Measurements from ENCODE around the gene EDEM2. TPM values are rescaled to one million over a fixed set of nuclear protein-coding genes. Genes with fewer than 3 reads are reported as not detected.
"Not testable (repeated sequence)": the region's sequence is repeated elsewhere in the genome, so short reads cannot be mapped to it uniquely, and the experiment has no call there.

Gene EDEM2
- polyA plus RNA-seq, 1 experiment = 28.3 TPM

DNA sequence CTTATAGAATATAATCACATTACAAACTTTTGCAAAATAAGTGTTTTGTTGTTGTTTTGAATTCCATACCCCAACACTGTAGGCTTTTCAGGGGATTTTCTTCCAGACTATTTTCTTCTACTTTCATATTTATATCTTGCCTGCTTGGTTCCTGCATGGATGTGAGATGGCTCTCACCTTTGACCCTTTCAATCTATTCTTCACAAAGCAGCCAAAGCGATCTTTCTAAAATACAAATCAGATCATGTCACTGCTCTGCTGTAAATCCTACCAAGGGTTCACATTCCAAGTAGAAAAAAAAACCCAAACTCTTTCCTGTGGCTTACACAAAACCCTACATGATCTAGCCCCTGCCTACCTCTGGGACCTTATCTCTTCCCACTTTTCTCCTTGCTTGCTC, 29.5 kb downstream of the EDEM2 start:
- Histone ChIP-seq H3K27ac (ENCODE audit: low read depth, low read length) (peak overlapping the region; percentile 49), H3K27me3 (ENCODE audit: control insufficient read depth, insufficient read depth, low read length) (no peaks in the 10 kb centered on the region), H3K4me3 (ENCODE audit: low read depth, low read length) (no peak overlapping the region), H3K9me3 (ENCODE audit: control insufficient read depth, insufficient read depth, low read length) (no peaks in the 10 kb centered on the region)
- CTCF ChIA-PET = interaction anchor here (0.5 to 1.6 kb wide), 4 partner anchors 22 to 322 kb away, joined by 3 to 15 read pairs (median 3); no protein-coding TSS in a partner anchor
- no peak for DNase-seq (ENCODE audit: low read depth, low spot score)
- TF ChIP-seq, protein P1, sequence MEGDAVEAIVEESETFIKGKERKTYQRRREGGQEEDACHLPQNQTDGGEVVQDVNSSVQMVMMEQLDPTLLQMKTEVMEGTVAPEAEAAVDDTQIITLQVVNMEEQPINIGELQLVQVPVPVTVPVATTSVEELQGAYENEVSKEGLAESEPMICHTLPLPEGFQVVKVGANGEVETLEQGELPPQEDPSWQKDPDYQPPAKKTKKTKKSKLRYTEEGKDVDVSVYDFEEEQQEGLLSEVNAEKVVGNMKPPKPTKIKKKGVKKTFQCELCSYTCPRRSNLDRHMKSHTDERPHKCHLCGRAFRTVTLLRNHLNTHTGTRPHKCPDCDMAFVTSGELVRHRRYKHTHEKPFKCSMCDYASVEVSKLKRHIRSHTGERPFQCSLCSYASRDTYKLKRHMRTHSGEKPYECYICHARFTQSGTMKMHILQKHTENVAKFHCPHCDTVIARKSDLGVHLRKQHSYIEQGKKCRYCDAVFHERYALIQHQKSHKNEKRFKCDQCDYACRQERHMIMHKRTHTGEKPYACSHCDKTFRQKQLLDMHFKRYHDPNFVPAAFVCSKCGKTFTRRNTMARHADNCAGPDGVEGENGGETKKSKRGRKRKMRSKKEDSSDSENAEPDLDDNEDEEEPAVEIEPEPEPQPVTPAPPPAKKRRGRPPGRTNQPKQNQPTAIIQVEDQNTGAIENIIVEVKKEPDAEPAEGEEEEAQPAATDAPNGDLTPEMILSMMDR (IDR thresholded peaks at IDR 0.05; ENCODE audit: low read depth, low read length) = no peak
- POLR2A ChIA-PET = interaction anchor here (1.9 kb wide), 1 partner anchor 21 kb away, joined by 3 read pairs; no protein-coding TSS in a partner anchor

DNA sequence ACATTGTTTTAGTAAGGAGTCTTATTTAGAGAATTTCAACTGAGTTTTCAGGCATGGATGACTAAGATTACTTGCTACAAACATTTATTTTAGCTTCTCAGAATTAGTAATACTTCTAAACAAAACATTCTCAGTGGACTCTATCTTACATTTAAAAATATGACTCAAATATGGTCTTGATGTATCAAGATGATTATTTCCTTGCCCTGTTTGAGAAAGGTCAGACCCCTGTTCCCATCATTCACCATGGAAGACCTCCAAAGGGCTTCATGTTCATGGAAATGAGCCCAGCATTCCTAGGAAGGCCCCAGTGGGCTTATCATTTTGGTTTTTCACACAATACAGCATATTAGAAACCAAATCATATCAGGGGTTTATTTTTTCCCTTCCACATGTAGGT, 29.9 kb downstream of the EDEM2 start:
- no peaks in the 10 kb centered on the region for H3K9me3 ChIP-seq (ENCODE audit: control insufficient read depth, insufficient read depth, low read length)
- peak overlapping the region; percentile 66 for H3K27ac ChIP-seq (ENCODE audit: low read depth, low read length)
- no peaks in the 10 kb centered on the region for H3K27me3 ChIP-seq (ENCODE audit: control insufficient read depth, insufficient read depth, low read length)
- DNase-seq (ENCODE audit: low read depth, low spot score) = no peak
- ChIA-PET POLR2A (interaction anchor here (0.6 to 1.9 kb wide), 2 partner anchors 11 to 21 kb away, joined by 3 to 4 read pairs; no protein-coding TSS in a partner anchor), CTCF (interaction anchor here (1.6 kb wide), 1 partner anchor 21 kb away, joined by 15 read pairs; no protein-coding TSS in a partner anchor)
- H3K4me3 ChIP-seq (ENCODE audit: low read depth, low read length) = no peak overlapping the region
- TF ChIP-seq, protein P1 (IDR thresholded peaks at IDR 0.05; ENCODE audit: low read depth, low read length) = no peak

DNA sequence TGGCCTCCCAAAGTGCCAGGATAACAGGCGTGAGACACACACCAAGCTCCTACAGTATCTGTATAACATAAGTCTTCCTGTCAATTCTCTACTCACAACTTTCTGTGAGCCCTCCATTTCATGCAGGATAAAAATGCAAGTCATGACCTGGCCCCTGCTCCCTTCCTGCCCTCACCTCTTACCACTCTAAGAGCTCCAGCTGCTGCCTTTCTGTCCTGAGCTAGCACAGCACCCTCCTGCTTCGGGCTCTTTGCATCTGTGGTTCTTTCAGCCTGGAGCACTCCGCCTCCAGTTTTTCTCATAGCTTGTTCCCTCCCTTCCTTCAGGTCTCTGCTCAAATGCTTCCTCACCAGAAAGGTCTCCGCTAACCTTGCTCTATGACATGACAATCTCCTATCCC, 30.9 kb downstream of the EDEM2 start:
- H3K9me3 ChIP-seq (ENCODE audit: control insufficient read depth, insufficient read depth, low read length) = no peaks in the 10 kb centered on the region
- no peak overlapping the region for H3K27ac ChIP-seq (ENCODE audit: low read depth, low read length)
- ChIA-PET POLR2A (interaction anchor here (1.1 to 1.9 kb wide), 2 partner anchors 20 to 162 kb away, joined by 3 read pairs; partner anchors contain the start of gene MMP24OS), CTCF (interaction anchor here (1.6 kb wide), 1 partner anchor 20 kb away, joined by 15 read pairs; no protein-coding TSS in a partner anchor)
- H3K4me3 ChIP-seq (ENCODE audit: low read depth, low read length) = no peak overlapping the region
- H3K27me3 ChIP-seq (ENCODE audit: control insufficient read depth, insufficient read depth, low read length) = no peaks in the 10 kb centered on the region
- no peak for DNase-seq (ENCODE audit: low read depth, low spot score)
- TF ChIP-seq, protein P1 (IDR thresholded peaks at IDR 0.05; ENCODE audit: low read depth, low read length) = no peak

DNA sequence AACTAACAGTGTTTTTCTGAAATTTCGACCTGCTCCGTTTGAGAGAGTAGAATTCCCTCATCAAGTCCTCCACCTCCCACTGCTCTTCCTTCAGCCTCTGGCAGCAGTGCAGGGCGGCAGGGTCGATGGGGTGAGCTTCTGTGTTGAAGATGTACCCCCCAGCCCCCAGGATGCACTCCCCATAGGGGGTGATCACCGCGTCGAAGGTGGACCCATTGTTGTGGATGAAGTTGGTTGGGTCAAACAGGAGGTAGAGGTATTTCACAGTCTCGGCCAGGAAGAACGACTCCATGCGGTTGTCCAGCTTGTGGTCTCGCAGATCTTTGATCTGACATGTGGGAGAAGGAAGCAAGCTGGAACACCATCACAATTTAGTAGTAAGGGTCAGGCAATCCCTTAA, 31.5 kb downstream of the EDEM2 start:
- no peak overlapping the region for H3K27ac ChIP-seq (ENCODE audit: low read depth, low read length)
- CTCF ChIA-PET = interaction anchor here (1.0 kb wide), 1 partner anchor 19 kb away, joined by 8 read pairs; no protein-coding TSS in a partner anchor
- TF ChIP-seq, protein P1 (IDR thresholded peaks at IDR 0.05; ENCODE audit: low read depth, low read length) = no peak
- POLR2A ChIA-PET = interaction anchor here (0.6 to 1.9 kb wide), 3 partner anchors 19 to 162 kb away, joined by 3 read pairs; partner anchors contain the start of gene MMP24OS
- no peak overlapping the region for H3K4me3 ChIP-seq (ENCODE audit: low read depth, low read length)
- no peaks in the 10 kb centered on the region for H3K9me3 ChIP-seq (ENCODE audit: control insufficient read depth, insufficient read depth, low read length)
- no peaks in the 10 kb centered on the region for H3K27me3 ChIP-seq (ENCODE audit: control insufficient read depth, insufficient read depth, low read length)
- no peak for DNase-seq (ENCODE audit: low read depth, low spot score)

DNA sequence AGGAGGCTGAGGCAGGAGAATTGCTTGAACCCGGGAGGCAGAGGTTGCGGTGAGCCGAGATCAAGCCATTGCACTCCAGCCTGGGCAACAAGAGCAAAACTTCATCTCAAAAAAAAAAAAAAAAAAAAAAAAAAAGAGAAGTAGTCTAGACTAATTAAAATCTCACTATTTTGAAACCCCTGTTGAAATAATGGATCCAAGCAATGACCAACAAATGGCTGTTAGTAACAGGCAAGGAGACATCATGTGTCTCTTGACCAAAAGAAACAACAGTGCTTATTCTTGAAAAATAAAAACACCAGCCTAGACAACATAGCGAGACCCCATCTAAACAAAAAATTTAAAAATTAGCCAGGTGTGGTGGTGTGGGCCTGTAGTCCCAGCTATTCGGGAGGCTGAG, 34.9 kb downstream of the EDEM2 start:
- DNase-seq (ENCODE audit: low read depth, low spot score); POLR2A ChIA-PET; H3K9me3 ChIP-seq (ENCODE audit: control insufficient read depth, insufficient read depth, low read length); H3K27ac ChIP-seq (ENCODE audit: low read depth, low read length); CTCF ChIA-PET; H3K27me3 ChIP-seq (ENCODE audit: control insufficient read depth, insufficient read depth, low read length); H3K4me3 ChIP-seq (ENCODE audit: low read depth, low read length): not testable (repeated sequence)

All from AG04450 (cell line).